ENCODE data around the gene FXR2. TPM values are rescaled to one million over a fixed set of nuclear protein-coding genes. Genes with fewer than 3 reads are reported as not detected.

FXR2 gene
- total RNA-seq, 1 donor from 2014 or later = 53.7 TPM

GRCh38 chr17:7618608-7619007, 3.9 kb upstream of the FXR2 start:
- peaks cover 5% of the 10 kb centered on the region for H3K4me1 Mint-ChIP-seq (ENCODE audit: low read depth)
- no peaks in the 10 kb centered on the region for H3K27me3 Mint-ChIP-seq (ENCODE audit: low read depth)
- DNase-seq (ENCODE audit: low spot score) = no peak
- H3K9me3 Mint-ChIP-seq (ENCODE audit: low read depth) = no peaks in the 10 kb centered on the region
- TF ChIP-seq, protein P1, sequence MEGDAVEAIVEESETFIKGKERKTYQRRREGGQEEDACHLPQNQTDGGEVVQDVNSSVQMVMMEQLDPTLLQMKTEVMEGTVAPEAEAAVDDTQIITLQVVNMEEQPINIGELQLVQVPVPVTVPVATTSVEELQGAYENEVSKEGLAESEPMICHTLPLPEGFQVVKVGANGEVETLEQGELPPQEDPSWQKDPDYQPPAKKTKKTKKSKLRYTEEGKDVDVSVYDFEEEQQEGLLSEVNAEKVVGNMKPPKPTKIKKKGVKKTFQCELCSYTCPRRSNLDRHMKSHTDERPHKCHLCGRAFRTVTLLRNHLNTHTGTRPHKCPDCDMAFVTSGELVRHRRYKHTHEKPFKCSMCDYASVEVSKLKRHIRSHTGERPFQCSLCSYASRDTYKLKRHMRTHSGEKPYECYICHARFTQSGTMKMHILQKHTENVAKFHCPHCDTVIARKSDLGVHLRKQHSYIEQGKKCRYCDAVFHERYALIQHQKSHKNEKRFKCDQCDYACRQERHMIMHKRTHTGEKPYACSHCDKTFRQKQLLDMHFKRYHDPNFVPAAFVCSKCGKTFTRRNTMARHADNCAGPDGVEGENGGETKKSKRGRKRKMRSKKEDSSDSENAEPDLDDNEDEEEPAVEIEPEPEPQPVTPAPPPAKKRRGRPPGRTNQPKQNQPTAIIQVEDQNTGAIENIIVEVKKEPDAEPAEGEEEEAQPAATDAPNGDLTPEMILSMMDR (IDR thresholded peaks at IDR 0.05) = no peak
- no peak overlapping the region for H3K27ac Mint-ChIP-seq (ENCODE audit: unreplicated experiment)
- no peak overlapping the region for H3K4me3 Mint-ChIP-seq (ENCODE audit: unreplicated experiment)
- H3K36me3 Mint-ChIP-seq (ENCODE audit: low read depth) = no peaks in the 10 kb centered on the region

DNA sequence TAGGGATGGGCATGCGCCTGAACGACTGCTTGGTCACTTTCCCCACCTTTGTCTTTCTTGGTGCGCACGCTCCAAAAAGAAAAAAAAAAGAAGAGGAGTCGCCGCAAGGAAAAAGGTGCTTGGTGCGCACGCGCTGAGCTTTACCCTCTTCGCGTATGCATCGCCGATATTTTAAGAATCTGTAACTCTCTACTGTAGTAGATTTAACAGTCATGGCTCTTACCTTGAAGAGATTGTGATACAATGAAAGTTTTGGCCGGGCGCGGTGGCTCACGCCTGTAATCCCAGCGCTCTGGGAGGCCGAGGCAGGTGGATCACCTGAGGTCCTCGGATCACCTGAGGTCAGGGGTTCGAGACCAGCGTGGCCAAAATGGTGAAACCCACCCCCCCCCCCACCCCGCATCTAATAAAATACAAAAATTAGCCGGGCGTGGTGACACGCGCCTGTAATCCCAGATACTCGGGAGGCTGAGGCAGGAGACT, 609 bp upstream of the FXR2 start:
- Mint-ChIP-seq H3K36me3 (ENCODE audit: low read depth) (no peaks in the 10 kb centered on the region), H3K4me3 (ENCODE audit: unreplicated experiment) (peak overlapping the region; percentile 75), H3K9me3 (ENCODE audit: low read depth) (no peaks in the 10 kb centered on the region), H3K27ac (ENCODE audit: unreplicated experiment) (peak overlapping the region; percentile 91), H3K27me3 (ENCODE audit: low read depth) (no peaks in the 10 kb centered on the region), H3K4me1 (ENCODE audit: low read depth) (peaks cover 38% of the 10 kb centered on the region)
- TF ChIP-seq, protein P1 (IDR thresholded peaks at IDR 0.05) = no peak
- DNase-seq (ENCODE audit: low spot score) = no peak

- DNase-seq (ENCODE audit: low spot score) = no peak
- H3K27ac Mint-ChIP-seq (ENCODE audit: unreplicated experiment) = peak overlapping the region; percentile 86
Observed at GRCh38 chr17:7613769-7614424, 800 bp downstream of the FXR2 start.

DNA sequence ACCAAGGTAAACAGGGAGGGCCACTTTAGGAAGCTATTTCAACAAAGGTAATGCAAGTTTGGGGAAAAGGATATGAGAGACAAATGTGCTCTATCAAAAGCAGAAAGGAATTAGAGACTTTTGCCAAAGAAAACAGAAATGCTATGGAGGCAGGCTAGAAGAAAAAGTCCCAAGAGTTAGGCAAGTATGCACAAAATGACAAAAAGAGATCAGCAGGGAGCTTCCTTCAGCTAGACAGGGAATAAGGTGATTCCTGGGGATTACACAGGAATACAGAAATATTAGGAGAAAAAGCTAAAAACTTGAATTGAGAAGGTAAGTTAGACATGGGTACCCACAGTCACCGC, 2.4 kb downstream of the FXR2 start:
- Mint-ChIP-seq H3K4me3 (ENCODE audit: unreplicated experiment) (peak overlapping the region; percentile 83), H3K27me3 (ENCODE audit: low read depth) (no peaks in the 10 kb centered on the region), H3K4me1 (ENCODE audit: low read depth) (peaks cover 43% of the 10 kb centered on the region), H3K27ac (ENCODE audit: unreplicated experiment) (peak overlapping the region; percentile 85), H3K36me3 (ENCODE audit: low read depth) (no peaks in the 10 kb centered on the region), H3K9me3 (ENCODE audit: low read depth) (no peaks in the 10 kb centered on the region)
- DNase-seq (ENCODE audit: low spot score) = no peak
- TF ChIP-seq, protein P1 (IDR thresholded peaks at IDR 0.05) = no peak

More at GRCh38 chr17:7613769-7614424, 800 bp downstream of the FXR2 start:
- Mint-ChIP-seq H3K27me3 (ENCODE audit: low read depth) (no peaks in the 10 kb centered on the region), H3K4me1 (ENCODE audit: low read depth) (peaks cover 43% of the 10 kb centered on the region), H3K9me3 (ENCODE audit: low read depth) (no peaks in the 10 kb centered on the region), H3K4me3 (ENCODE audit: unreplicated experiment) (peak overlapping the region; percentile 83), H3K36me3 (ENCODE audit: low read depth) (no peaks in the 10 kb centered on the region)
- TF ChIP-seq, protein P1 (IDR thresholded peaks at IDR 0.05) = no peak

GRCh38 chr17:7611635-7612293, 2.9 kb downstream of the FXR2 start:
- Mint-ChIP-seq H3K27ac (ENCODE audit: unreplicated experiment) (peak overlapping the region; percentile 85), H3K36me3 (ENCODE audit: low read depth) (no peaks in the 10 kb centered on the region), H3K9me3 (ENCODE audit: low read depth) (no peaks in the 10 kb centered on the region), H3K27me3 (ENCODE audit: low read depth) (no peaks in the 10 kb centered on the region), H3K4me1 (ENCODE audit: low read depth) (peaks cover 43% of the 10 kb centered on the region), H3K4me3 (ENCODE audit: unreplicated experiment) (peak overlapping the region; percentile 83)
- DNase-seq (ENCODE audit: low spot score) = no peak
- TF ChIP-seq, protein P1 (IDR thresholded peaks at IDR 0.05) = no peak
